ENCODE data around the gene KDELR3.

Gene KDELR3

GRCh38 chr22:38427940-38428339, 40.0 kb upstream of the KDELR3 start:
- DNase-seq (ENCODE audit: insufficient read length) (no peak), FAIRE-seq (no peak)
- no peak for TF ChIP-seq POLR2AphosphoS5 (IDR thresholded peaks at IDR 0.05; ENCODE audit: low read depth, low read length)
- TF ChIP-seq TAF1 (IDR thresholded peaks at IDR 0.05; ENCODE audit: borderline replicate concordance, low read depth, low read length), result no peak
- TF ChIP-seq POLR2A (IDR thresholded peaks at IDR 0.05; ENCODE audit: low read depth, low read length), result no peak

GRCh38 chr22:38428714-38429113, 39.2 kb upstream of the KDELR3 start:
- TF ChIP-seq POLR2A (IDR thresholded peaks at IDR 0.05; ENCODE audit: low read depth, low read length), result no peak
- TF ChIP-seq POLR2AphosphoS5 (IDR thresholded peaks at IDR 0.05; ENCODE audit: low read depth, low read length), result no peak
- TF ChIP-seq TAF1 (IDR thresholded peaks at IDR 0.05; ENCODE audit: borderline replicate concordance, low read depth, low read length), result no peak
- FAIRE-seq, result no peak
- DNase-seq (ENCODE audit: insufficient read length), result no peak

GRCh38 chr22:38429499-38430068, 38.3 kb upstream of the KDELR3 start:
- DNase-seq (ENCODE audit: insufficient read length), result no peak
- no peak for FAIRE-seq
- TF ChIP-seq POLR2AphosphoS5 (IDR thresholded peaks at IDR 0.05; ENCODE audit: low read depth, low read length) (no peak), POLR2A (IDR thresholded peaks at IDR 0.05; ENCODE audit: low read depth, low read length) (no peak)

- DNase-seq (ENCODE audit: insufficient read length) (no peak), FAIRE-seq (no peak)
- TF ChIP-seq POLR2A (IDR thresholded peaks at IDR 0.05; ENCODE audit: low read depth, low read length), result no peak
- TF ChIP-seq TAF1 (IDR thresholded peaks at IDR 0.05; ENCODE audit: borderline replicate concordance, low read depth, low read length), result no peak
- TF ChIP-seq POLR2AphosphoS5 (IDR thresholded peaks at IDR 0.05; ENCODE audit: low read depth, low read length), result no peak
These were observed 36.5 kb upstream of the KDELR3 start for GRCh38 chr22:38431266-38432010.

GRCh38 chr22:38432264-38432663, 35.6 kb upstream of the KDELR3 start:
- TF ChIP-seq POLR2A (IDR thresholded peaks at IDR 0.05; ENCODE audit: low read depth, low read length), result no peak
- FAIRE-seq, result no peak
- DNase-seq (ENCODE audit: insufficient read length), result no peak

GRCh38 chr22:38433871-38434270, 34.0 kb upstream of the KDELR3 start:
- TF ChIP-seq POLR2A (IDR thresholded peaks at IDR 0.05; ENCODE audit: low read depth, low read length), result no peak
- no peak for TF ChIP-seq POLR2AphosphoS5 (IDR thresholded peaks at IDR 0.05; ENCODE audit: low read depth, low read length)
- TF ChIP-seq TAF1 (IDR thresholded peaks at IDR 0.05; ENCODE audit: borderline replicate concordance, low read depth, low read length), result no peak
- DNase-seq (ENCODE audit: insufficient read length), result no peak
- FAIRE-seq, result no peak

- no peak for DNase-seq (ENCODE audit: insufficient read length)
- TF ChIP-seq TAF1 (IDR thresholded peaks at IDR 0.05; ENCODE audit: borderline replicate concordance, low read depth, low read length) (no peak), POLR2AphosphoS5 (IDR thresholded peaks at IDR 0.05; ENCODE audit: low read depth, low read length) (no peak), POLR2A (IDR thresholded peaks at IDR 0.05; ENCODE audit: low read depth, low read length) (no peak)
- FAIRE-seq, result no peak
These were observed 32.9 kb upstream of the KDELR3 start for GRCh38 chr22:38435010-38435409.

- DNase-seq (ENCODE audit: insufficient read length) (no peak), FAIRE-seq (no peak)
- TF ChIP-seq POLR2A (IDR thresholded peaks at IDR 0.05; ENCODE audit: low read depth, low read length), result no peak
- TF ChIP-seq POLR2AphosphoS5 (IDR thresholded peaks at IDR 0.05; ENCODE audit: low read depth, low read length), result no peak
- no peak for TF ChIP-seq TAF1 (IDR thresholded peaks at IDR 0.05; ENCODE audit: borderline replicate concordance, low read depth, low read length)
These were observed 31.9 kb upstream of the KDELR3 start for GRCh38 chr22:38435965-38436364.

GRCh38 chr22:38436629-38437395, 31.1 kb upstream of the KDELR3 start:
- FAIRE-seq, result no peak
- TF ChIP-seq POLR2A (IDR thresholded peaks at IDR 0.05; ENCODE audit: low read depth, low read length) (no peak), POLR2AphosphoS5 (IDR thresholded peaks at IDR 0.05; ENCODE audit: low read depth, low read length) (no peak), TAF1 (IDR thresholded peaks at IDR 0.05; ENCODE audit: borderline replicate concordance, low read depth, low read length) (no peak)
- no peak for DNase-seq (ENCODE audit: insufficient read length)

- no peak for DNase-seq (ENCODE audit: insufficient read length)
- FAIRE-seq, result no peak
- no peak for TF ChIP-seq POLR2A (IDR thresholded peaks at IDR 0.05; ENCODE audit: low read depth, low read length)
- TF ChIP-seq TAF1 (IDR thresholded peaks at IDR 0.05; ENCODE audit: borderline replicate concordance, low read depth, low read length), result no peak
- TF ChIP-seq POLR2AphosphoS5 (IDR thresholded peaks at IDR 0.05; ENCODE audit: low read depth, low read length), result no peak
These were observed 30.5 kb upstream of the KDELR3 start for GRCh38 chr22:38437416-38437815.

GRCh38 chr22:38440747-38441350, 27.0 kb upstream of the KDELR3 start:
- no peak for TF ChIP-seq POLR2AphosphoS5 (IDR thresholded peaks at IDR 0.05; ENCODE audit: low read depth, low read length)
- TF ChIP-seq TAF1 (IDR thresholded peaks at IDR 0.05; ENCODE audit: borderline replicate concordance, low read depth, low read length), result no peak
- FAIRE-seq (no peak), DNase-seq (ENCODE audit: insufficient read length) (no peak)

All from GM12892 (cell line).